Measurements from ENCODE around the gene EFHB.
"Not testable (repeated sequence)": the region's sequence is repeated elsewhere in the genome, so short reads cannot be mapped to it uniquely, and the experiment has no call there.

EFHB gene

GRCh38 chr3:19855318-19855717 is 78.7 kb downstream of the EFHB start:
- in situ Hi-C loops (cut with MboI; ENCODE audit: low sequenced_read_pairs): not testable (repeated sequence)

- in situ Hi-C loops (cut with MboI; ENCODE audit: low sequenced_read_pairs): not testable (repeated sequence)
Measured at GRCh38 chr3:19846609-19847008, 87.4 kb downstream of the EFHB start.

Data from HL-60/S4 treated with phorbol 12-myristate 13-acetate at 8.2 ng/mL for 4 days and 3 days (cell line).